Myocyte (in vitro differentiated cells): Measurements from ENCODE around the gene ZNF541. TPM values are rescaled to one million over a fixed set of nuclear protein-coding genes. Genes with fewer than 3 reads are reported as not detected.

Experiments
- DNase-seq: peaks from one replicate; pipeline ENCODE4 v3.0.0-alpha.2; 2012; ENCODE audit warnings: low read depth
- total RNA-seq: library from RNA; depleted of rRNA; stranded (reverse); fragments of >200 nt; gene quantifications from 2 replicates; pipeline ENCODE4 v1.2.3, GENCODE V29; 2014

Gene ZNF541
- total RNA-seq, 1 donor from 2014 or later, result 0.08 TPM

DNA sequence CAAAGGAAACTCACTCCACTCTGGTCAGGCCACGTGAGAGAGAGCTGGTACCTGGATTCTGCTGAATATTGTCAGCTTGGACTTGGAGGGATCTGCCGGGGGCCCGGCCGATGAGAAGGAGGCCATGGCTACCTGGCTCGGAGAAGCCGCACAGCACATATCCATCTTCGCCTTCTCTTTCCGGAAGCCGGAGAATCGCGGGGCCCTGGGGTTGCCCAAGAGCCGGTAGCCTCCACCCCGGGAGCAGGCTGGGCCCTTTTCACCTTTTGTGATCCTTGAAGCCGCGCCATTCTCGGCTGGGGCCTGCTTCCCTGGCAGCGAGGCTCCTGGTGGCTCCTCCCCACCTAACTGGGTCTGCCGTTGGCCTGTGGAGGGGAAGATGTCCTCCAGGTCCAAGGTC, 28.9 kb downstream of the ZNF541 start:
- DNase-seq, result no peak

DNA sequence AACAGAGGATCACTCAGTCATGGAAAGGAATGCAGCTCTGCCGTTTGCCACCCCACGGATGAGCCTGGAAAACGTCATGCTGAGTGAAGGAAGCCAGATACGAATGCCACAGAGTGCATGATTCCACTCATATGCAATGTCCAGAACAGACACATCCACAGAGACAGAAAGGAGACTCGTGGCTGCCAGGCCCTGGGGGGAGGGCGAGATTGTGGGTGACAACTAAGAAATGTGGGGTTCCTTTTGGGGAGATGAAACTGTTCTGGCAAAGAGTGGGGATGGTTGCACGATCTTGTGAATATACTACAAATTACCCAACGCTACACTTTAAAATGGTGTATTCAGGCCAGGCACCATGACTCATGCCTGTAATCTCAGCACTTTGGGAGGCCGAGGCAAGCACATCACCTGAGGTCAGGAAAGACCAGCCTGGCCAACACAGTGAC, 30.9 kb downstream of the ZNF541 start:
- no peak for DNase-seq

DNA sequence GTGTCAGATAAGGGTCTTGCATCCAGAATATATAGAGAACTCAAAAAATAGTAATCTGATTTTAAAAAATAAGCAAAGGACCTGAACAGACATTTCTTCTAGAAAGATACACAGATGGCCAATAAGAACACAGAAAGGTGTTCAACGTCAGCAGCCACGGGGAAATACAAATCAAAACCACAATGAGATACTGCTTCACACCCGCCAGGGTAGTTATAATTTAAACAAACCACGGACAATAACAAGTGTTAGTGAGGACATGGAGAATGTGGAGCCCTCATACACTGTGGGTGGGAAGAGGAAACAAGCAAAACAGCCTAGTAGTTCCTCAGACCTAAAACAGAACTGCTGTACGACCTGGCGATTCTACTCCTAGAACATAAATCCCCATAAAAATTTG, 31.4 kb downstream of the ZNF541 start:
- DNase-seq, result no peak

DNA sequence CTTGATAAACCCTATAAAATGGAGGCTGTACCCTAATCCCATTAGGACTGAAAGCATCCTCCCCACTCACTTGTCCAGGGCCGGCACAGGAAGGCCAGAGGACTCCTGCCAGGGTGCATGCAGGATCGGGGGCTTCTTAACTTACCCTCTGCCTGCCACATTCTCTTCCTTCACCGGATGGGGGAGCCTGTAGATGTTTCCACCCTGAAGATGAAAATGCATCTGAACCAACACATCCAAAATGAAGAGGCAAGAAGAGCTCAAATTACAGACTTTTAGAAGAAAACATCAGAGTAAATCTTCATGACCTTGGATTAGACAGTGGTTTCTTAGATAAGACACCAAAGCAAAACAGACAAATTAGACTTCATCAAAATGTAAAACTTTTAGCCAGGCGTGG, 32.2 kb downstream of the ZNF541 start:
- DNase-seq, result peak; percentile 20

DNA sequence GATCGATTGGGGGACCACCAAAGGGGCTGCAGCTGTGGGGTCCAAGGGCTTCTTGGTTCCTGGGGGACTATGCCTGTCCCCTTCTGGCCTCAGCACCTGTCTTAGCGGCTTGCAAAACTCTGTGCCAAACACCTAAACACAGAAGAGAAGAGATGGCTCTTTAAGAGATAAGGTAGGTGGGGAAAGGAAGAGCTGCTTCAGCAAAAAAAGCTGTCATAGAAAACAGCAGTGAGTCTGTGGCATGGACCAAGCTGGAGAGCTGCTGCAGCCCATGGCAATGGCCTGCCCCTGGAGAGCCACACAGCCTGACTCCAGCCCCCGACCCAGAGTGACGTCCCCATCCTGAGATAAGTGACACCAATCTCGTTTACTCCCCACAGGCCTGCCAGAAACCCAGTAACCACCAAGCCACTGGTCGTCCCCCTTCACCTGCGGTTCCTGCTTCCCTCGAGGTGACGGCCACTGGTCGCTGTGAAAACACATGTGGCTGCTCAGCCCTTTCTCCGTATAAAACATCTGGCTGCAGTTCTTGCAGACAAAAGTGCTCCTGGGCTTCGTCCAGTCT, 33.1 kb downstream of the ZNF541 start:
- no peak for DNase-seq

DNA sequence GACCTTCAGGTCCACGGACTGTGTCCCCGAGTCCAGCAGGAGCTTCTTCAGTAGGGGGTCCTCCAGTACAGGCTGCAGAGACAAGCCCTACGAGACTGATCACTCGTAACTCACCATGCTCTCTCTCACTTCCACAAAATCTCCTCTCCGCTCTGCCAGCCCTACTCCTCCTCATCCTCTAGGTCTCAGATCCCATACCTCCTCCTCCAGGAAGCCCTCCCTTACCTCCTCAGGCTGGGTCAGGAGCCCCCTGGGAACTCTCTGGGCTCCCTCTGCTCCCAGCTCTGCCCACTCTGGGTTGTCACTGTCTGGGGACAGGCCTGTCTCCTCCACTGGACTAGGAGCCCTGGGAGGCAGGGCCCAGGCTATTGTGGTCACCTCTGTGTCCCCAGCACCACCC, 34.1 kb downstream of the ZNF541 start:
- no peak for DNase-seq

DNA sequence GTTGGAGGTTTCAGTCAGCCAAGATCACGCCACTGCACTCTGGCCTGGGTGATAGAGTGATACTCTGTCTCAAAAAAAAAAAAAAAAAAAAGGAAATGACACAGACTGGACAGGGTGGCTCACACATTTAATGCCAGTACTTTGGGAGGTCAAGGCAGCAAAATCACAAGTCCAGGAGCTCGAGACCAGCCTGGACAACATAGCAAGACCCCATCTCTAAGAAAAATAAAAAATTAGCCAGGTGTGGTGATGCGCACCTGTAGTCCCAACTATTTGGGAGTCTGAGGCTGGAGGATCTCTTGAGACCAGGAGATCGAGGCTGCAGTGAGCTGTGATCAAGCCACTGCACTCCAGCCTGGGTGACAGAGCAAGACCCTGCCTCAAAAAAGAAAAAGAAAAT, 35.5 kb downstream of the ZNF541 start:
- no peak for DNase-seq

DNA sequence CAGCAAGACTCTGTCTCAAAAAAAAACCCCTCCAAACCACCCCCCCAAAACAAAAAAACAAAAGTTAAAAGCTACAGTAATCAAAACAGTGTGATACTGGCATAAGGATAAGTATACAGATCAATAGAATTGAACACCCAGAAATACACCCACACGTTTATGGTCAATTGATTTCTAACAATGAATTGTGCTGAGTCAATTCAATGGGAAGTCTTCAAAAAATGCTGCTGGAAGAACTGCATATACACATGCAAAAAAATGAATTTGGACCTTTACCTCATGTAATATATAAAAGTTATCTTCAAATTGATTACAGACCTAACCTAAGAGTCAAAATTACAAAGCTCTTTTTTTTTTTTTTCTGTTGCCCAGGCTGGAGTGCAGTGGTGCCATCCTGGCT, 38.3 kb downstream of the ZNF541 start:
- no peak for DNase-seq

DNA sequence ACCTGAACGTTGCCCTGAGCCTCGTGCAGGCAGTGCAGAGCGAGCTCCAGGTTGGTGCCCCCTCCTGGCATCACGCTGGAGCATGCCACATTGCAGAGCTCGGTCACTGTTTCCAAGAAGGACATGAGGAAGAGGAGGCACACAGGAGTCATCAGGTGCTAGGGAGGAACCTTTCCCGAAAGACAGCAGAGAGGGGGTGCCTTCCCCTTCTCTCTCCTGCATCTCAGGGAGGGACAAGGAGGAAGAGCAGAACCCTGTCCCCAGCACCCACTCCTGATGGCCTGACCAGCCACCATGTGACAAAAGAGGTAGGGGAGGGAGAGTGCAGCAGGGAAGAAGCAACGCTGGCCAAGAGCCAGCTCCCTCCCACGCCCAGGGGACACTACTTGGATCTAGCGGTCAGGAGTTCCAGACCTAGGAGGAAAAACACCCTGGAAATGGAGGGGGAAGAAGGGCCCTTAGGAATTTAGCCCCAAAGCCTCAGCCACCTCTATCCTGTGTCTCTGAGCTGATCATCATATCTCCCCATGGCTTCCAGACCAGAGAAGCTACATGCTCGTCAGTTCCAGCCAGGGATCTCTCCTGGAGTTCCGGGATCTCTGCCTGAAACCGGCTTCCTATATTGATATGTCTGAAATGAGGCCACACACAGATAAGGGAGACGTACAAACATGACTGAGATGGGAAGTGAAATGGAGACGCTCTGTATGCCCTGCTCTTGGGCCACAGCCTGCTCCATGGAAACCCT, 41.1 kb downstream of the ZNF541 start:
- no peak for DNase-seq

DNA sequence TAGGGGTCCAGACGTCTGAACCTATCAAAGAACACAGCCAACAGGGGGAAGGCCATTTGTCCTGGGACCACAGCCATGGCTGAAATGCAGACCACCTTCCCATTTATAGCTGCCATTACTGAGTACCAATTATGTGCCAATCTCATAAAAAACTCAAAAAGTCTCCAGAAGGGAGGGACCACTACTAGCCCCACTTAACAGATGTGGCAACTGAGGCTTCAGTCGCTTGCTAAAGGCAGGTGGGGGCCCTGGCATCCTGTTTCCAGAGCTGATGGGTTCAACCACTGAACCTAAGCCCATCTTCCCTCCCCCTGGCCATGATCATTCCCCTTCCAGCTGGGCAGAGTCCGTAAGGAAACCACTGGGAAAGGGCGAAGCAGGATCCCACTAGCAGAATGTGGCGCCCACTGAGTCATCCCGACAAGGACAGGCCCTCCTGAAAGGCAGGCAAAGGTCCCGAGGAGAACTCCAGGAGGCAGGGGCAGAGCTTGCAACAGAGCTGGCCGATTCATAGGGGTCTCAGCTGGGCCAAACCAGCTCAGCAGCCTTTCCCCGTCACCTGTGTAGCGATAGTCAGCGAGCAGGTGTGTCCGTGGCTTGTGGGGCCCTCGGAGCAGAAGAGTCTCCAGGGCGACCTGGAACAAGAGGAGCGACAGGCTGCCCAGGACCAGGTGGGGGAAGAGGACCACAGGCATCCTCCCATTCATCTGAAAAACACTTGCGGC, 43.8 kb downstream of the ZNF541 start:
- DNase-seq, result no peak

DNA sequence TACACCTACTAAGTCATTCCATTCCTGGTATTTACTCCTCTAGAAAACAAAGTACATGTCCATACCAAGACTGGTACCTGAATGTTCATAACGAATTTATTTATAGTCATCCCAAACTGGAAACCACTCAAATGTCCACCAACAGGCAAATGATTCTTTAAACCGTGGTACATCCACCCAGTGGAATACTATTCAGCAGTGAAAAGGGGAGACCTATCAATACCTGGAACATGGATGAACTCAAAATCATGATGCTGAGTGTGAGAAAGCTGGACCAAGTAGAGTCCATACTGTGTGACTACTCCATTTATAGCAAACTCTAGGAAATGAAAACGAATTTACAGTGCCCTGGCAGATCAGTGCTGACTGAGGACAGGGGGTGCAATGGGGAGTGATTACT, 46.1 kb downstream of the ZNF541 start:
- DNase-seq, result no peak

DNA sequence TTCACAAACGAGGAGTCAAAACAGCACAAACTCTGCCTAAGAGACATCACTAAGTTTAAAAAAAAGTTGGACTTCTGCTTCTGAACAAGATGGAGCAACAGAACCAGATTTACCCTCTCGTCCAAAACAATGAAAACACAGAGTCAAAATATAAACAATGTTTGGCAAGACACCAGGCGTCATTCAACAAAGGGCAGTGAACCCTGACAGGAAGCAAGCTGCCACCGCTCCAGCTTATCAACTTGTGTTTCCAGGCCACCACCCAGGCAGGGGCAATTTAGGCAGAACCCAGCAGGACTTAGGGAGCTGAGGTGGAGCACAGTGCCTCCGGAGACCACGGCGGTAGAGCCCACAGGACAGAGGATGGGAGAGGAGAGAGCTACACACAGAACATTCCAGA, 49.5 kb downstream of the ZNF541 start:
- DNase-seq, result no peak

Other genes with a start within 250 kb of the ZNF541 start
- not detected in 2 replicates for gene C5AR2, start 241.0 kb downstream of the ZNF541 start, total RNA-seq
- 9.9 and 14.4 TPM in 2 replicates for gene DHX34, start 223.8 kb downstream of the ZNF541 start, total RNA-seq
- gene MEIS3, start 153.6 kb downstream of the ZNF541 start, total RNA-seq, result 4.4 and 4.9 TPM in 2 replicates
- not detected in 2 replicates for gene SLC8A2, start 101.3 kb downstream of the ZNF541 start, total RNA-seq
- 5.7 and 12.5 TPM in 2 replicates for gene KPTN, start 88.9 kb downstream of the ZNF541 start, total RNA-seq
- gene NAPA, start 58.1 kb downstream of the ZNF541 start, total RNA-seq, result 195 and 246 TPM in 2 replicates
- gene BICRA, start 36.0 kb upstream of the ZNF541 start, total RNA-seq, result 4.7 and 5.6 TPM in 2 replicates
- 97.9 and 124 TPM in 2 replicates for gene EHD2, start 140.3 kb upstream of the ZNF541 start, total RNA-seq
- gene NOP53, start 172.4 kb upstream of the ZNF541 start, total RNA-seq, result 101 and 106 TPM in 2 replicates
- 2,157 and 3,026 TPM in 2 replicates for gene SELENOW, start 205.6 kb upstream of the ZNF541 start, total RNA-seq
- gene TPRX1, start 231.4 kb upstream of the ZNF541 start, total RNA-seq, result not detected in 2 replicates
- gene CRX, start 248.8 kb upstream of the ZNF541 start, total RNA-seq, result not detected in 2 replicates